ENCODE measurements around the gene KIF6.

The KIF6 gene

DNA sequence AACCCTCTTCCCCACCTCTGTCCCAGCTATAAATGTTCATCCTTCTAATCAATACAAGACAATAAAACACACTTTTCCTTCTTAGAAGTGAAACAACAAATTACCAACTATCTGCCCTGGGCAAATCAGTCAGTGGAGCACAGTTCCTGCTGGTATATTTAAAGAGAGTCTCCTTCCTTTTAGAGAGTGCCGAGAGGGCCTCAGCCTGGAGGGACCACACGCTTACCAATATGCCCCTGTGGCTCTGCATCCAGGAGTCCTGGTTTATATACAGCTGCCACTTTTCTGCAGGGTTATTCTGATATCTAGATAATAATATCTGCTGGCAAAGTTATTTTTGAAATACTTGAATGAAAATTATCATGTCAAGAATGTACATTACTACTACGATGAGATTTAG is 315.3 kb downstream of the KIF6 start:
- no peak overlapping the region for H3K27ac ChIP-seq
- H3K4me3 ChIP-seq: no peak overlapping the region

DNA sequence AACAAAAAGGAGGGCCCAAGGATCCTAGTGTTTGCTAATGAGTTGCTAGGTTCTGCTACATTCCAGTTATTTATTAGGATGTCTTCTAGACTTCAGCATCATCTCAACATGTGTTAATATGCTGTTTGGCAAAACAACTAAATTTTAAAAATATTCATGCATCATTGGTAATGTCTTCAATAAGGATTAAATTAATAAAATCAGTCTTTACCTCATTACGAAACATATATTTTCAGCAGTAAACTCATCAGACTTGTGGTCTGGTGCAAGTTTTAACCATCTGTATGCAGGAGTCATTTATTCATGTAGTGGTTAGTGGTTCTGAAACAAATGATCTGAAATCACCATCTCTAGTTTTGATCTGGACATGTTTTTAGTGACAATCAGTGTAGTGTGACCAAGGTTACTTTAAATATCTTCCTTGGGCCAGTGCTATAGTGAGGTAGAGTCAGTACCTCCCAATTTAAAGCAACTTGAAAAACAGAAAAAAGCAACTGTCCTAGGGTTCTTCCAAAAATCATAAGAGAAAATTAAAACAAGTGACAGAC is 317.7 kb downstream of the KIF6 start:
- Histone ChIP-seq H3K27ac (no peak overlapping the region), H3K4me3 (no peak overlapping the region)

DNA sequence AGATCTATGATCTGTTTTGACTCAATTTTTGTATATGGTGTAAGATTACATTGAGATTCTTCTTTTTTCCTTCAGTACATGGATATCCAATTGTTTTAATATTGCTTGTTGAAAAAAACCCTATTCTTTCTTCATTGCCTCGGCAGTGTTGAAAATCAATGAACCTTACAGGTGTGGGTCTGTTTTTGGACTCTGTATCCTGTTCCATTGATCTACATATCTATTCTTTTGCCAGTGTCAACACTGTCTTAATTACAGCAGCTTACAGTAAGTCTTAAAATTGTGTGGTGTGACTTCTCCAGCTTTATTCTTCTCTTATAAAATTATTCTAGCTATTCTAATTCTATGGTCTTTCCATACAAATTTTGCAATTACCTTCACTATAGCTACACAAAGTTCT is 320.9 kb downstream of the KIF6 start:
- Histone ChIP-seq H3K4me3 (no peak overlapping the region), H3K27ac (no peak overlapping the region)

DNA sequence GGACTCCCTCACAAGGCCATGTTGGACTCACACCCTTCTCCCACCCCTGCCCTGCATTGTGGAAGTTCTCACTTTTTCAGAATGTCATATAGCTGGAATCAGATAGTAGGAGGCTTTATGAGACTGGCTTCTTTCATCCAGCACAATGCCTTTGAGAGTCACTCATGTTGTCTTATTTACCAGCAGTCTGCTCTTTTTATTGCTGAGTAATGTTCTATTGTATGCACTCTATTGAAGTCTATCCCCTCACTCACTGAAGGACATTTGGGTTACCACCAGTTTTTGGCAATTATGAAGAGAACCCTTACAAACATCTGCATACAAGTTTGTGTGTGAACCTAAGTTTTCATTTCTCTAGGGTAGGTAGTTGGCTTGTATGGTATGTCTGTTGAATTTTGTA is 321.9 kb downstream of the KIF6 start:
- no peak overlapping the region for H3K4me3 ChIP-seq
- peak overlapping the region in 1 of 21 experiments; percentile 38 for H3K27ac ChIP-seq

DNA sequence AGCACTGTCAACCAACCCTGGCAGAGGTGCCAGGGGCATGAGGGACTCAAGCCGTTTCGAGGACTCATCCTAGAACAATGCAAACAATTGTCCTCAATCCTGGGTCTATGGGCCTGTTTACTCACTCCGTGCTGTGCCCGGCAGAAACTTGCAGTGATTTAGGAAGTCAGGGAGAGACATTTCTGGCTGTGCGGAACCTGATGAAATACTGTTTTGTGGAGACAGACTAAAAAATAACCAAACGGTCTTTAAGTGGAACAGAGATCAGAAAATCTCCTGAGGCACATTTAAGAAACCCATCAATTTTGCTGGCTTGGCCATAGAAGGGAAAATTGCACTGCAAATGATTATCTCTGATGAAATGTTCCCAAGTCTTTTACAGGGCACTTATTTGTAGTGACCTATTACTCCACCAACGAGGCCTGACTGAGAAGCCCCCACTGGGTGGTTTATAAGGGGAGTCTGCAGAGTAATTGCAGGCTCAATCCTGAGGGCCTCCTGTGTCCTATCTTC is 322.9 kb downstream of the KIF6 start:
- H3K4me3 ChIP-seq: no peak overlapping the region
- peak overlapping the region in 1 of 21 experiments; percentile 38 for H3K27ac ChIP-seq

DNA sequence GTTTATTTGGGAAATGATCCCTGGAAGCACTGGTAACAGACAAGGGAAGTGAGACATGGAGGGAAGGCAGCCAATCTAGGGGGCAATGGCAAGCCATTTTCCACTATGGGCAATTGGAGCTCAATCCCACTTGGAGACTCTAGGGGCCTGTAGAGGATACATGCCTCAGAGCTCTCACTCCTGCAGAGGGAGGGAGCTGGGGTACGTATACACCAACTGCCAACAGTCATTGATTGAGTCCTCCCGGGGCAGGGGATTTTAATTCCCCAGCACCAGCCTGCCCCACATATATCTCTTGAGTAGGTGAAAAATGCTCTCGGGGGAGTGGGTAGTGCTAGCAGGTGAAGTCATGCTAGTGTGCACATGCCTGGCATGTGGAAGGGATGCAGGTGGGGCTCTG is 323.8 kb downstream of the KIF6 start:
- peak overlapping the region in 2 of 21 experiments; percentile 2 to 3 for H3K27ac ChIP-seq
- H3K4me3 ChIP-seq: no peak overlapping the region

DNA sequence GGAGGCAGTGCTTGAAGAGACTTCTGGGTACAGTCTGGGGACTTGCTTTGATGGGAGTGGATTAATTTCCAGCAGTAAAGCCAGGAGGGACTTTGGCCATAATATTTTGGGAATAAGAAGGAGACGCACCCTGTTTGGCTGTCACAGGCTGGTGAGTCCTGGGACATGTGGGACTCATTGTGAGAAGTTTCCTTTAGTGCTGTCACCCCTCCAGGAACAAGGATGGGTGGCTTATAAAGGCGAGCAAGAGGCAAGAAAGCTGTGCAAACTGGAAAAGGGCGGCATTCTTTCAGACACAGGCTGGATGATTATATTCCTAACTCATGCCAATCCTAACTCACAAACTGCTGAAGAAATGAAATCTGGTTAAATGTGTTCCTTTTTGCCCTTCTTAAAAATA is 325.2 kb downstream of the KIF6 start:
- Histone ChIP-seq H3K4me3 (no peak overlapping the region), H3K27ac (peak overlapping the region in 5 of 21 experiments; percentile 3 to 65 (median 29))

DNA sequence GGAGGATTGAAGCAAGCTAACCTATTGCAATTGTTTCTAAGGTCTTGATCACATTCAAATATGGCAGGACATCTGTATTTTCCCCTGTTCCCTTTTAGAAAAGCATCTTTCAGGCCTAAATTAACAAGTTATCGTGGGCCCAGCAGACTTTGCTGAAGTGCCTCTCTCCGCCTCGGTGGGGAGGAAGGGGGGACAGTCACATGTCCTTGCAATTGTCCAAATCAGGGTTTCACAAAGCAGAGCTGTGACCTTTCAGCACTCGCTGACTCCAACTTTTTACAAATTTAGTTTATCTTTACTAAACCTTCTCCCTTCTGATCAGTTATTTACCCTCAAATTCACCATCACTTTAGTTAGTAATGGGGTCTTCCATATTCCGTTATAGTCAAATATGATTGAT is 328.4 kb downstream of the KIF6 start:
- no peak overlapping the region for H3K4me3 ChIP-seq
- H3K27ac ChIP-seq: no peak overlapping the region

DNA sequence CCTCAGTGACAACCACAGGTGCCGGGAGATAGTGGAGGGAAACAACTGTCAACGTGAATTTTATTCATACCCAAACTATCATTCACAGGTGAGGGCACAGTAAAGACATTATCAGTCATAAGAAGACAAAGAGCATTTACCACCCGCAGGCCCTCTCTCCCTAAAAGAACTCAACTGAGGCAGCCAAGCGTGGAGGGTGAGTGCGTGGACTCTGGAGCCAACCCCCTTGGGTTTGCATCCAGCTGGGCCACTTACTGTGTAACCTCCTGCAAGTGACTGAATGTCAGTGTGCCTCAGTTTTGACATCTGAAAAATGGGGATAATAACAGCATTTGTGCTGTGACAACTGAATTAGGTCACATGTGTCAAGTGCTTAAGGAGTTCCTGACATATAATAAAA is 332.1 kb downstream of the KIF6 start:
- Histone ChIP-seq H3K27ac (no peak overlapping the region), H3K4me3 (no peak overlapping the region)

DNA sequence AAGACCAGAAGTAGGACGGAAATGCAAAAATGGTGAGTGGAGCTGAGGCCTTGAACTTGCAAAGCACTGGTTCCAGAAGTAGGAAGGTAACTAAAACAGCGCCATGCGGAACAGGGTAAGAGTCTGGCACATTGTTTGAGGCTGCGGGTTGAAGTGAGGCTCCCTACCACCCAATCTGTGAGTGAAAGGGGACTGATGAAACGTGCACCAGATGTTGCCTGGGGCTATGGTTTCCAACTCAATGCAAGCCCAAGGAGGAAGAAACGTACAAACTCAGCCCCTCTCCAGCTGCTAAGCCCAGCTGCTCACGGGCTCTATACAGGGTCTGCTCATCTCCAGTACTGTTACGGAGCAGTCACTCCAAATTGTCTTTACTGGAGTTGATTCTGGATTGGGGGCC is 334.0 kb downstream of the KIF6 start:
- no peak overlapping the region for H3K4me3 ChIP-seq
- H3K27ac ChIP-seq: no peak overlapping the region

DNA sequence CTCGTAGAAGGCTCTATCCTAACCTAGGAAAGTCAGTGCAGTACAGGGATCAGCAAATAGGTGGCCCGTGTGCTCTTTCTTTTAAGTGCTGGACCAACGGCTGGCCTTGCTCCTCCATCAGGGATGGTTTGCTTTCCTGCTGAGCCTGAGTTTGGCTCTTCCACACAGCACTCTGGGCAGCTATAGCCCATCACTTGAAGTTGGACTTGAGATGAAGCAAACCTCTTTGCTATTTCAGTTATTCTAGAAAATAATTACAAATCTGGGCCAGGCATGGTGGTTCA is 335.8 kb downstream of the KIF6 start:
- no peak overlapping the region for H3K4me3 ChIP-seq
- no peak overlapping the region for H3K27ac ChIP-seq

DNA sequence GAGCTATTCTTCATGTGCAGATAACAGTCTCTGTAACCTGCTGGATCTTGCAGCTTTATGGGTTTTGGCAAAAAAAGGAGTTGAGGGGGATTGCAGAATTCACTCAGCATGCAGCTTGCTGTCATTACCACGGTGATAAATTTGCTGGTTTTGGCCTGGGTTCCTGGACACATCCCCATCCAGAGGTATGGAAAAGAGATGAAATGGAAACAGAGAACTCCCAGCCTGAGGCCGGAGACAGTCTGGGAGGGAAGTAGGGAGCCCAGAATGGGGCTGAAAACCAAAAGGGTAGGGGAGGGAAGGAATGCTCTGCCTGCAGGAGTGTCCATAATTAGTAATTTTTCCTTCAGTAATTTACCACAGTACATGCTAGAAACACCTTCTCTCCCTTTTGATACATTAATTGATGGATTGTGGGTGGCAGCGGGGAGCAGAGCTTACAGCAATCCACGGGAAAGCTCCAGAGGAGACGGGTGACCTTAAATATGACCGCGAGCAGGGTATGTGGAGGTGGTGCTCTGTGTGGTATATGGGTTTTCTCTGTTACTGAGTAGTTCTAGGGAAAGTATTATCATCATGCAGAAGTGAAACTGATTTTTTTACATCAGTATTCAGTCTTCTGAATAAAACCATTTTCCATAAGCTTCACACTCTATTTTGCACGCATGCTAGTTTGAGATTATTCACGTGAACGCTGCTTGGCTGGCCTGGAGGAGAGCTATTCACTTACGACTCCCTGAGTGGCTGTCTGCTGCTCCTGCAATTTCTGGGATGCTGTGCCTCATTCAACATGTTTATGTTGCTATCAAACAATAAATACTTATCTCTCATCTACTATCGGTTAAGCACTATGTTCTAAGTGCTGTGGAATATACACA is 336.4 kb downstream of the KIF6 start:
- Histone ChIP-seq H3K27ac (no peak overlapping the region), H3K4me3 (no peak overlapping the region)

DNA sequence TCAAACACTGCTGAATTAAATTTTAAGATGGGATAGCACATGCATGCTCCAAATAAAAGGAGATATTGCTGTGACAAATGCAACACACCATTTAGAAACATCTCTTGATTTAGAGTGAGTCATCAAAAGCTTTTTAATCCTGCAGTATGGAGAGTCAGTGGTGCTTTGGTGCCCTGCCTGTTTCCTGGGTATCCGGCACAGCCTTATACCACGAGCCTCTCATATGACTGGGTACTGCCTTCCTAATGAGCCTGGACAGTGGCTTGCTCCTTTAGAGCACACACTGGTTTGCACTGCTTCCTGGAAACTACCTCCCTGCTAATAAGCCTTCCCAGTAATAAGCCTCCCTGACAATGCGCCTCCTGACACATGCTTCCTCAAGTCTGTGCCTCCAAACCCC is 337.4 kb downstream of the KIF6 start:
- no peak overlapping the region for H3K27ac ChIP-seq
- H3K4me3 ChIP-seq: no peak overlapping the region

DNA sequence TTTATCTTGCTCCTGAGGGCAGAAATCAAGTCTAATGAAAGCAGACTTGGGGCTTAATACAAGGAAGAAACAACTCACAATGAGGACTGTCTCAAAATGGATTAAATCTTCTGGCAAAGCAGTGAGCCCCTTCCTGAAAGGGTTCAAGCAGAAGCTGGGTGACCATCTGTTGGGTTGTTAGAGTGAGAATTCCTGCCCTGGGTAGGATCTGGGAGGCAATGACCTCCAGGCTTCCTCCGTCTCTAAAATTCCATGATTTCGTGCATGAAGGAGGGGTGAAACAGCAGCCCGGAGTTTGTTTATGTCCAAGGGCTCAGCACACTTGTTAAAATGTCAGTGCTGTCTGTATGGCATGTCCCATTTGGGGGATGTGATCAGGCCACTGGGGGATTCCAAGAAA is 338.7 kb downstream of the KIF6 start:
- Histone ChIP-seq H3K4me3 (no peak overlapping the region), H3K27ac (no peak overlapping the region)

DNA sequence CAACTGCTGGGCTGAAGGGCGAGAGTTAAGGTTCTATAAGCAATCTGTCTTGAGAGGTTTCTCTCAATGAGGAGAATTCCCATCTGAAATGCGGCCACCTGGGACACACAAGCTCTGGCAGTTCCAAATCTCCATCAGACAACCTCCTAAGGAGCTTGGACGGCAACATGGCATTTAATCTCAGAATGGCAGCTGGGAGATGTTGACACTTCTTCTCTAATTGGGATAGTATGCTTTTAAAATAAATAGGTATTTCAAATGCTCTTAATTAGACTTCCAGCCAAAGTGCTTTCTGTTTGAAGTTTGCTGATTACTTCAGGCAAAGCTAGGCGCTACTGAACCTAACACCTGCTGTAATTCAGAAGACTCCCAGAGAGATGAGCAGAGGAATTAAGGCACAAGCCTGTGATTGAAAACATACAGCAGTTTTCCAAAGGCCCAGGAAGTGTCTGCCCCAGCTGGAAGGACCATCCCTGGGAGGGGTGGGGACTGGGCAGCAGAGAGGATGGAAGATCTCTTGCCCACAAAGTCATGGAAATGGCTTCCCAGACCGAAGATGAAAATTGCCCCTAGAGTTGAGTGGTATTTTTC is 343.6 kb downstream of the KIF6 start:
- Histone ChIP-seq H3K4me3 (no peak overlapping the region), H3K27ac (no peak overlapping the region)

DNA sequence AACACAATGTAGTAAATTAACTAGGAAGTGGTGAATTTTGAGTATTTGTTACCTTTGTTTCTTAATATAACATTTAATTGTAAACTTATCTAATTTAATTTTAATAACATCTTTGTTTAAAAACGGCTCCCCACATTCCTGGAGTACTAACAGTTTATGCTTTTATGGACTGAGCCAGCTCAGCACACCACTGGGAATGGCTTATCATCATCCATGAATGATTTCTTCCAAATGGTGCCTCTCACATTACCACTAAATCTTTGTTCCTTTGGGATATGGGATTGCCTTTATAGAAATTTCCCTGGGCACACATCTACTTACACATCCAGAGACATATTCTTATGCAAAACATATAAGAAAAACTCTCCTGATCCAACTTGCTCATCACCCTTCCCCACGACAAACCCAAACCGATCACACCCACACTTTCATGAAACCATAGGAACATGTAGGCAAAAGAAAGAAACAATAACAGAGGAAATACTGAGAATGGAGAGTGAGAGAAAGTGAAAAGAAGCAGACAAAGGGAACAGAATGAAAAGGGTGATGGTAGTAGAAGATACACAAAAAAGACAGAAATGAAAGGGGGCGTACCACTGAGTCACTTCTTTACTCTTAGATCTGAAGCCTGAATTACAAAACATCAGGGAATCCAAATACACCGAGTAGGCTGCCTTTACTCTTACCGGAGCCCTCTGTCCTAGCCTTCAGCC is 344.2 kb downstream of the KIF6 start:
- no peak overlapping the region for H3K27ac ChIP-seq
- no peak overlapping the region for H3K4me3 ChIP-seq

DNA sequence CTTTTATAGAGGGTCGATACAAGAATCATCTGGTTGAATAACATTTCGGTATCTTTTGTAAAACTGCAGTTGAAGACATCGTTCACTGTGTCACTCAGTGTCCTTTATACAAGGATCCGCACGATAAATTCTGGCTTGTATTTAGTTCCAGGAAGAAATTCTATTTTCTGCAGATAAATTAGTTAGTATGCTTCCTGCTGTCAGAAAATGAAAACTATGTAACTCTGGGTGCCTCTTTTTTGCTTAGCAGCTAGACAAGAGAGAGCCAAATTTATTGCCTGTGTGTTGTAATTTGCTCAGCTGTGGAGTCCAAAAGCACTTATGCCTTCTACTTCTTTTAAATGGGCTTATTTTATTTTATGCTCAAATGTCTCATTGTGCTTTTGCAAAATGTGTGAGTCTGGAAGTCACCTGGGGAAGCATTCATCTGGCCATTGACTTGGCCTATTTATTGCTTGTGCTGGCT is 346.2 kb downstream of the KIF6 start:
- H3K27ac ChIP-seq: no peak overlapping the region
- H3K4me3 ChIP-seq: no peak overlapping the region

DNA sequence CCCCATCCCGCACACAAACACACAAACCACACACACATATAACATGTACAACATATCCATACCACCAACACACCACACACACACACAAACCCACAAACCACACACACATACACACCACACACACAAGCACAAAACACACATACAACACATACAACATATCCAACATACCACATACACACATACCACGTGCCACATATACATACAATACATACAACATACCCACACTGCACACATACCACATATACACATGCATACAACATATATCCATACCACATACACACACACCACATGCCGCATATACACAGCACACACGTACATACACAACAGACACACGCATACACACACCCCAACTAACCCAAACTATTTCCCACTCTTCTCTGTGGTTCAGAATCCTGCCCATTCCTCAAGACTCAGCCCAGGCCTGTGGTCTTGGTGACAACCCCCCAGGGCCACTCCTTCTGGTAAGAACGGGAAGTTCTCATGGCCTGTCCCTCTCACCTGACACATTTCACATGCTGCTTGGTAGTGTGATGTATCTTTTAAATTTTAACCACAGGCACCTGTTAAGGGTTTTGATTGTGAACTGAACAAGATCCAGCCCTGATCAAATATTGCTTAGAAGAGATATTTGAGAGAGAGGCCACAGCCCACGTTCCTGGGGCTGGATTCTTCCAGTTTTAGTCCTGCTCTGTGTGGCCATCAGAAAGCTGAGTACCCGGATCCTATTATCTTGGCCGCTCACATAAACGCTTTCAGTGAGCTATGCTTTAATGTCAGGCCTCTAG is 346.8 kb downstream of the KIF6 start:
- H3K4me3 ChIP-seq: no peak overlapping the region
- no peak overlapping the region for H3K27ac ChIP-seq

DNA sequence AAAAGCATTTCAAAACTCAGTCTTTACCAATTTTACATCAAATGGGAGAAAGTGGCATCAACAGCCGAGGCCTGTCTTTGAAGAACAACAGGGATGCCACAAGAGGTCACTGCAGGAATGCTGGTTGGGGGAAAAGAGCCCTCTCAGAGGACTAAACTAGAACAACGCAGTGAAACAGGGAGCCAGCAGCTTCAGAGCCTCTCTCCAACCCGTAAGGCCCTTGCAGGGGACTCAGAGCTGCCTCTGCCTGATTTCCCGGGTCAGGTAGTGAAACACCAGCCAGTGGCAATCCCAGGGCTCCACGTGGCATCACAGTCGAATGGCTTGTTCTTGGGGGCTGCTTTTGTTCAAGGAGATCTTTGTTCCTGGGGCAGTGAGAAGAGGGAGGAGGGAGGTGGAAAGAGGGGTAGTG is 347.7 kb downstream of the KIF6 start:
- no peak overlapping the region for H3K4me3 ChIP-seq
- H3K27ac ChIP-seq: no peak overlapping the region

DNA sequence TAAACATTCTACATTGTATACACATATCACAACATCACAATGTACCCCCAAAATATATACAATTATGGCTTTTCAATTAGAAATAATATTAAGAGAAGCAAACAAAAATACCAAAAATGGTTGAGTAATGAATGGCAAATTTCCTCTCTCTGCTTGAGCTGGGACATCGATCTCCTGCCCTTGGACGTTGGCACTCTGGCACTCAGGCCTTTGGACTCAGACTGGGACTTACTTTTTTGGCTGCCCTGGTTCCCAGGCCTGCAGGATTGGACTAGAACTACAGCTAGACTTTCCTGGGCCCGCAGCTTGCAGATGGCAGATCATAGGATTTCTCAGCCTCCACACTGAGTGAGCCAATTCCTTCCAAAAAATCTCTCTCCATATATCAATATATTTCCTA is 349.8 kb downstream of the KIF6 start:
- H3K4me3 ChIP-seq: no peak overlapping the region
- no peak overlapping the region for H3K27ac ChIP-seq

All from skin epidermis (tissue), 12 donors.